Thyroid gland (tissue), 4 donors: ENCODE measurements around the gene FAM25G.
"Not testable (repeated sequence)": the region's sequence is repeated elsewhere in the genome, so short reads cannot be mapped to it uniquely, and the experiment has no call there.

Experiments
- POLR2A ChIP-seq, 2 donors: fragments of 450-650 bp; IDR thresholded peaks; one replicate each; pipeline ENCODE4 v1.6.1; 2017; ENCODE audit warnings: antibody characterized with exemption in 2 of 2, mild to moderate bottlenecking in 2 of 2, moderate library complexity in 1 of 2
- TF ChIP-seq, protein P1 (sequence below), 6 experiments: fragments of 200-600 bp in 3 of 6; fragments of 450-650 bp in 3 of 6; sonication (generic) in 3 of 6; IDR thresholded peaks; one replicate each; pipeline ENCODE4 v1.5.1; 2016 to 2019; ENCODE audit warnings: antibody characterized with exemption in 6 of 6, mild to moderate bottlenecking in 2 of 6, inconsistent platforms in 1 of 6, moderate library complexity in 1 of 6

DNA sequence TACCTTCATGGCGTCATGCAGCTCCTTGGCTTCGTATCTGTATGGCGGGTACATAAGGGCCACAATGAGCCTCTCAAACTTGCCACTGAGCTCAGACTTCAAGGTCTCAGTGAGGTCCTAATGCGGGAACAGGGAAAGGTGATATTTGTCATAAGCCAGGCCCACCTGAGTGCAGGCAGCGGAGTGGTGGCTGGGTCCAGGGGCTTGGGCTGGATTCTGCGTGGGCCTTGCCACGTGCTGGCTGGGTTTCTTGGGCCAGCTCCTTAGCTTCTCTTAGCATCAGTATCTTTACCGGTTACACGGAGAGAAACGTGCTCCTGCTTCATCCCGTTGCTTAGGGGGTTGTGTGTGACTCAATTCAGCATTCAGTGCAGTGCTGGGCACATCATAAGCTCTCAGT lies 14.4 kb downstream of the FAM25G start:
- TF ChIP-seq, protein P1, sequence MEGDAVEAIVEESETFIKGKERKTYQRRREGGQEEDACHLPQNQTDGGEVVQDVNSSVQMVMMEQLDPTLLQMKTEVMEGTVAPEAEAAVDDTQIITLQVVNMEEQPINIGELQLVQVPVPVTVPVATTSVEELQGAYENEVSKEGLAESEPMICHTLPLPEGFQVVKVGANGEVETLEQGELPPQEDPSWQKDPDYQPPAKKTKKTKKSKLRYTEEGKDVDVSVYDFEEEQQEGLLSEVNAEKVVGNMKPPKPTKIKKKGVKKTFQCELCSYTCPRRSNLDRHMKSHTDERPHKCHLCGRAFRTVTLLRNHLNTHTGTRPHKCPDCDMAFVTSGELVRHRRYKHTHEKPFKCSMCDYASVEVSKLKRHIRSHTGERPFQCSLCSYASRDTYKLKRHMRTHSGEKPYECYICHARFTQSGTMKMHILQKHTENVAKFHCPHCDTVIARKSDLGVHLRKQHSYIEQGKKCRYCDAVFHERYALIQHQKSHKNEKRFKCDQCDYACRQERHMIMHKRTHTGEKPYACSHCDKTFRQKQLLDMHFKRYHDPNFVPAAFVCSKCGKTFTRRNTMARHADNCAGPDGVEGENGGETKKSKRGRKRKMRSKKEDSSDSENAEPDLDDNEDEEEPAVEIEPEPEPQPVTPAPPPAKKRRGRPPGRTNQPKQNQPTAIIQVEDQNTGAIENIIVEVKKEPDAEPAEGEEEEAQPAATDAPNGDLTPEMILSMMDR (IDR thresholded peaks at IDR 0.05) = not testable (repeated sequence)
- TF ChIP-seq POLR2A (IDR thresholded peaks at IDR 0.05) = not testable (repeated sequence)
